Tibial artery (tissue), 4 donors: ENCODE data around the gene ALKAL2.

ENCODE experiments used
- DNase-seq, 2 donors: peaks; one replicate each; pipeline ENCODE4 v3.0.0-alpha.2; 2019
- H3K27ac ChIP-seq, 2 donors: fragments of 200-600 bp; sonication (generic) in 1 of 2; 1 replicate in 1 of 2; 2 replicates in 1 of 2; pipeline ENCODE4 v1.5.1; 2018 to 2019; ENCODE audit warnings: mild to moderate bottlenecking in 1 of 2
- H3K27me3 ChIP-seq, 2 donors: fragments of 200-600 bp; sonication (generic) in 1 of 2; one replicate each; pipeline versions ENCODE4 v1.5.1 to v1.6.0; 2016 to 2019
- H3K36me3 ChIP-seq, 3 donors: fragments of 200-600 bp; sonication (generic) in 2 of 3; one replicate each; pipeline ENCODE4 v1.5.1; 2016 to 2019; ENCODE audit warnings: mild to moderate bottlenecking in 2 of 3
- H3K4me1 ChIP-seq, 4 donors: fragments of 200-600 bp; sonication (generic) in 2 of 4; 1 replicate in 3 of 4; 2 replicates in 1 of 4; pipeline ENCODE4 v1.5.1; 2016 to 2019
- H3K4me3 ChIP-seq, 2 donors: fragments of 200-600 bp; sonication (generic) in 1 of 2; 1 replicate in 1 of 2; 2 replicates in 1 of 2; pipeline ENCODE4 v1.5.1; 2018 to 2019; ENCODE audit warnings: mild to moderate bottlenecking in 2 of 2
- H3K9me3 ChIP-seq, 3 donors: fragments of 200-600 bp; sonication (generic) in 1 of 3; one replicate each; pipeline ENCODE4 v1.5.1; 2016 to 2019
- intact Hi-C: fragments of 100-400 bp; cut with DNase I; formaldehyde crosslinking; loops from one replicate; pipeline ENCODE4 v1.15.0; 2023; ENCODE audit warnings: low total_unique reads
- TF ChIP-seq, protein P1 (sequence below), 2 experiments: fragments of 200-600 bp in 1 of 2; fragments of 450-650 bp in 1 of 2; IDR thresholded peaks; one replicate each; pipeline ENCODE4 v1.5.1; 2017 to 2019; ENCODE audit warnings: antibody characterized with exemption in 2 of 2, mild to moderate bottlenecking in 1 of 2, moderate library complexity in 1 of 2

ALKAL2 gene

DNA sequence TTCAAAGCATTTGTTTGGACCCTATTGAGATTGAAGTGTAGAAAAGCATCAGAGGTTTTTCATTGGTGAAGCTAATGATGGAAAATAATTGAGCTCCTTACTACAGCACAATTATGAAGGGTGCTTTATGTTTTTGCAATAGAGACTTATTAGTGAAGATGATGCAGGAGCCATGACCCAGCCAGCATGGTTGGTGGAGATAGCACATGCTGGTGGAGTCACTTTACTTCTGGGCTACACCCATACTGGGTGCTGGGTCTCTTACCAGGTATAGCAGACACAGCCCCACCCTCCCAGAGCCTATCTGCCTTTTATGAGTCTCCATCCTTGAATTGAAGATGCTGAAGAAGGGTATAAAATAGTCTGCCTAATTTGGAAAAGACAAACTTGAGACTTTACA, 19.6 kb downstream of the ALKAL2 start:
- Histone ChIP-seq H3K27ac (no peak overlapping the region), H3K36me3 (peaks cover 0 to 19% (median 9%) of the 10 kb centered on the region in 3 donors), H3K9me3 (no peaks in the 10 kb centered on the region), H3K27me3 (no peaks in the 10 kb centered on the region), H3K4me3 (no peak overlapping the region), H3K4me1 (peaks cover 0 to 25% (median 11%) of the 10 kb centered on the region in 4 donors)
- no peak for DNase-seq
- intact Hi-C loops = no loop called here
- TF ChIP-seq, protein P1, sequence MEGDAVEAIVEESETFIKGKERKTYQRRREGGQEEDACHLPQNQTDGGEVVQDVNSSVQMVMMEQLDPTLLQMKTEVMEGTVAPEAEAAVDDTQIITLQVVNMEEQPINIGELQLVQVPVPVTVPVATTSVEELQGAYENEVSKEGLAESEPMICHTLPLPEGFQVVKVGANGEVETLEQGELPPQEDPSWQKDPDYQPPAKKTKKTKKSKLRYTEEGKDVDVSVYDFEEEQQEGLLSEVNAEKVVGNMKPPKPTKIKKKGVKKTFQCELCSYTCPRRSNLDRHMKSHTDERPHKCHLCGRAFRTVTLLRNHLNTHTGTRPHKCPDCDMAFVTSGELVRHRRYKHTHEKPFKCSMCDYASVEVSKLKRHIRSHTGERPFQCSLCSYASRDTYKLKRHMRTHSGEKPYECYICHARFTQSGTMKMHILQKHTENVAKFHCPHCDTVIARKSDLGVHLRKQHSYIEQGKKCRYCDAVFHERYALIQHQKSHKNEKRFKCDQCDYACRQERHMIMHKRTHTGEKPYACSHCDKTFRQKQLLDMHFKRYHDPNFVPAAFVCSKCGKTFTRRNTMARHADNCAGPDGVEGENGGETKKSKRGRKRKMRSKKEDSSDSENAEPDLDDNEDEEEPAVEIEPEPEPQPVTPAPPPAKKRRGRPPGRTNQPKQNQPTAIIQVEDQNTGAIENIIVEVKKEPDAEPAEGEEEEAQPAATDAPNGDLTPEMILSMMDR (IDR thresholded peaks at IDR 0.05) = no peak

DNA sequence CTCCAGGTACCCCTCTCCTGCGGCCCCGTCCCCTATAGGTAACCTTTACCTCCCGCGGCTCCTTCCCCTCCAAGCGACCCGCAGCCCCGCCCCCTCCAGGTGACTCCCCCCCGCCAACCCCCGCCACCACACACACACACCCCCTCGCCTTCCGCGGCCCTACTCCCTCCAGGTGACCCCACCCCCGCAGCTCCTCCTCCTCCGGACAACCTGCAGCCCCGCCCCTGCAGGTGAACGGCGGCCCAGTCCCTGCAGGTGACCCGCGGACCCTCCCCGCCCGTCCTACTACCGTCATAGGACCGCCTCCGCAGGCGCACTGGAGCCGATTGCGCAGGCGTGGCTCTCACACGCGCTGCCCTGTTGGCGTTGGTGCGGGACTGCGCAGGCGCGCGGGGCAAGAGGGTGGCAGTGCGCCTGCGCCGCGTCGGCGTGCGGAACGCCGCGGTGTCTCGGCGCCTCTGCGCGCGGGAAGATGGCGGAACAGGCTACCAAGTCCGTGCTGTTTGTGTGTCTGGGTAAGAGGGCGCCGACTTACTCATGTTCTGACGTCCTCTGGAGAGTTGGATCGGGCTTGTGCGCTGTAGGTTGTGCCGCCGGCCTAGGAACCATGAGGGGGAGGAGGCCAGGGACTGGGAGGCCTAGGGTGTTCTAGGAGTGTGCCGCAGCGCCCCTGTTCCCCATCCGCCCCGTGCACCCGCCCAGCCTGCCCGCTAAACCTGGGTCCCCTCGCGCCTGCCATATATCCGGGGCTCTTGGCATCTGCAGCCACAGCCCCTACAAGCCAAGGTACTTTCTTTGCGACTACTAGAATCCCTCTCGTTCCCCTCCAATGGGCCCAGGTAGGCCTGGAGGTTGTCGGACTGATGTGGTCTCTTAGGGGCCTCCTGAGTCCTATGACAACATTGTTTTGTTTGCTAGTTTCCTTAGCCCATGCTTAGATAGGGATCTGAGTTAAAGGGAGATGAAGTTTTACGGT, 23.1 kb downstream of the ALKAL2 start, which contains the start of gene ACP1:
Gene ACP1 (plus strand): TSS at position 455 of the 976 bp plus-strand sequence. CDS start 18 bp downstream, at position 473.
- TF ChIP-seq, protein P1 (IDR thresholded peaks at IDR 0.05) = peak in 1 of 2 experiments; percentile 13
- Histone ChIP-seq H3K4me3 (peak within 1 kb of the TSS; percentile 77 to 87), H3K4me1 (peaks cover 0 to 27% (median 14%) of the 10 kb centered on the region in 4 donors), H3K36me3 (peaks cover 0 to 14% (median 0%) of the 10 kb centered on the region in 3 donors), H3K27ac (peak within 1 kb of the TSS; percentile 76 to 80), H3K9me3 (no peaks in the 10 kb centered on the region), H3K27me3 (no peaks in the 10 kb centered on the region)
- intact Hi-C loops = no loop called here
- DNase-seq = peak; percentile 89 to 96

DNA sequence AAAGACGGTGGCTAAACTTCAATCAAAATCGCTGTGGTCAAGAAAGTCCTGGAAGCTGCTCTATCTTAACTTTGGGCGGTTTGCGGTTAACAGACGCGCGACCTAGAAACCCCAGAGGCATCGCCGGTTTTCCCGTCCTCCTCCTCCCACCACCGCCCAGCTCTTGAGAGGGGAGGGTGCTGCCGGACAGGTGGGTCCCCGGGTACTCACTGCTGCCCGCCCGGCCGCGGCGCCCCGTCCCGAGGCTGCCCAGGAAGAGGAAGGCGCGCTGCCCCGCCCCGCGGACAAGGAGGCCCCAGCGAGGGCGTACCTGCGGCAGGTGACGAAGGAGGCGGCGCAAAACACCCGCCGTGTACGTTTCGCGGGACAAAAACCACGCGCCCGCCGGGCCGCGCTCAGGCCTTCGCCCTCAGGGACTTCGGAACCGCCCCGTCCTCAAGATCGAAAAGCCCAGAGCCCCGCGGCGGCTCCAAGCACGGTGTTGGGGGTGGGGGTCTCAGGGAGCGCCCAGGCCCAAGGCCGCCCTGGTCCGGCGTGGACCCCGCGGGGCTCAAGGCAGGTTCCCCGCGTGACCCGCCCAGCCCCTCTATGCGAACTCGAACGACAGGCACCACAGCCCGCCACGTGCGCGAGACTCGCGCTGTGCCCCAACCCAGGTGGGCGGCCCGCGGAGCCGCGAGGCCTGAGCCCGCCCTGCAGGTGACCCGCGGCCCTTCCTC, 24.0 kb downstream of the ALKAL2 start, which contains the start of gene SH3YL1:
Gene SH3YL1 (minus strand): TSS at position 259 of the 719 bp plus-strand sequence. CDS start 48 bp downstream, at position 211.
- no peaks in the 10 kb centered on the region for H3K9me3 ChIP-seq
- peak within 1 kb of the TSS; percentile 76 to 80 for H3K27ac ChIP-seq
- TF ChIP-seq, protein P1 (IDR thresholded peaks at IDR 0.05) = no peak
- peaks cover 0 to 27% (median 11%) of the 10 kb centered on the region in 4 donors for H3K4me1 ChIP-seq
- DNase-seq = no peak
- intact Hi-C loops = no loop called here
- H3K27me3 ChIP-seq = no peaks in the 10 kb centered on the region
- peak within 1 kb of the TSS; percentile 77 to 87 for H3K4me3 ChIP-seq
- H3K36me3 ChIP-seq = peaks cover 0 to 10% (median 0%) of the 10 kb centered on the region in 3 donors

- Histone ChIP-seq H3K27ac (peak overlapping the region in 1 of 2 donors; percentile 76), H3K27me3 (no peaks in the 10 kb centered on the region), H3K4me3 (peak overlapping the region; percentile 77 to 87), H3K4me1 (peaks cover 0 to 27% (median 11%) of the 10 kb centered on the region in 4 donors), H3K36me3 (peaks cover 0 to 10% (median 0%) of the 10 kb centered on the region in 3 donors), H3K9me3 (peaks cover 0 to 1% (median 0%) of the 10 kb centered on the region in 3 donors)
- intact Hi-C loops = no loop called here
- TF ChIP-seq, protein P1 (IDR thresholded peaks at IDR 0.05) = no peak
- no peak for DNase-seq
These were observed 24.7 kb downstream of the ALKAL2 start for GRCh38 chr2:263022-263738.

DNA sequence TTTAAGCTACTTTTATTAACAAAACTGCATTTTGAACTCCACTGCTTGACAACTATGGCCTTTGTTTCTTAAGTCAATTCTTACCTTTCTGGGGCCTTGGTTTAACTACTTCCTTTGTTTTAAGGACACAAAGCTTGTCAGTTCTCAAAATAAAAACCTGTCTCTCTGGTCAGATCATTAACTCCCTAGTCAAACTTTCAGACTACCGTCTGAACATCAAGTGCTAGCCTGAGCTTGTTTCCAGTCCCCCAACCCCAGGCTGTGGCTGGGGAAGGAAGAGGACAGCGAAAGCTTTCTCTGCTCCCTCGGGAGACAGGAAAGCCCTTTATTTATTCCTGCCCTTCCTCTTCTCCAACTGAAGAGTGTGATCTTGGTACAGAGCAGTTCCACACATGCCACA, 25.8 kb downstream of the ALKAL2 start:
- DNase-seq = no peak
- no peak overlapping the region for H3K27ac ChIP-seq
- intact Hi-C loops = no loop called here
- H3K4me3 ChIP-seq = no peak overlapping the region
- H3K9me3 ChIP-seq = peaks cover 0 to 8% (median 0%) of the 10 kb centered on the region in 3 donors
- TF ChIP-seq, protein P1 (IDR thresholded peaks at IDR 0.05) = no peak
- H3K4me1 ChIP-seq = peaks cover 0 to 27% (median 11%) of the 10 kb centered on the region in 4 donors
- no peaks in the 10 kb centered on the region for H3K27me3 ChIP-seq
- peaks cover 0 to 10% (median 0%) of the 10 kb centered on the region in 3 donors for H3K36me3 ChIP-seq
